IgD-negative memory B cell (primary cell): ENCODE results near the gene GRB10. TPM values are rescaled to one million over a fixed set of nuclear protein-coding genes. Genes with fewer than 3 reads are reported as not detected.

Source experiments
- H3K27ac Mint-ChIP-seq, 3 donors: one replicate each; pipeline ENCODE4 v1.8.0; 2020 to 2022; ENCODE audit warnings: mild to moderate bottlenecking in 3 of 3, mixed read lengths in 3 of 3, moderate library complexity in 1 of 3
- H3K27me3 Mint-ChIP-seq: one replicate; pipeline ENCODE4 v1.8.0; 2021; ENCODE audit warnings: mixed read lengths
- H3K36me3 Mint-ChIP-seq: one replicate; pipeline ENCODE4 v1.8.0; 2020; ENCODE audit warnings: mild to moderate bottlenecking, mixed read lengths
- H3K4me1 Mint-ChIP-seq, 3 donors: one replicate each; pipeline ENCODE4 v1.8.0; 2020 to 2022; ENCODE audit warnings: mixed read lengths in 3 of 3, mild to moderate bottlenecking in 1 of 3
- H3K4me3 Mint-ChIP-seq, 4 donors: one replicate each; pipeline ENCODE4 v1.8.0; 2020 to 2022; ENCODE audit warnings: mild to moderate bottlenecking in 4 of 4, mixed read lengths in 4 of 4, moderate library complexity in 3 of 4
- H3K9me3 Mint-ChIP-seq, 3 donors: one replicate each; pipeline ENCODE4 v1.8.0; 2020 to 2021; ENCODE audit warnings: mixed read lengths in 3 of 3, mild to moderate bottlenecking in 1 of 3
- polyA plus RNA-seq: library from polyadenylated mRNA; unstranded; fragments of 300-500 nt; fragmentation: Illumina TruSeq; gene quantifications from one replicate; pipeline ENCODE4 v1.2.3, GENCODE V29; 2021

The GRB10 gene
- polyA plus RNA-seq, 1 donor from 2014 or later, result 0.11 TPM

DNA sequence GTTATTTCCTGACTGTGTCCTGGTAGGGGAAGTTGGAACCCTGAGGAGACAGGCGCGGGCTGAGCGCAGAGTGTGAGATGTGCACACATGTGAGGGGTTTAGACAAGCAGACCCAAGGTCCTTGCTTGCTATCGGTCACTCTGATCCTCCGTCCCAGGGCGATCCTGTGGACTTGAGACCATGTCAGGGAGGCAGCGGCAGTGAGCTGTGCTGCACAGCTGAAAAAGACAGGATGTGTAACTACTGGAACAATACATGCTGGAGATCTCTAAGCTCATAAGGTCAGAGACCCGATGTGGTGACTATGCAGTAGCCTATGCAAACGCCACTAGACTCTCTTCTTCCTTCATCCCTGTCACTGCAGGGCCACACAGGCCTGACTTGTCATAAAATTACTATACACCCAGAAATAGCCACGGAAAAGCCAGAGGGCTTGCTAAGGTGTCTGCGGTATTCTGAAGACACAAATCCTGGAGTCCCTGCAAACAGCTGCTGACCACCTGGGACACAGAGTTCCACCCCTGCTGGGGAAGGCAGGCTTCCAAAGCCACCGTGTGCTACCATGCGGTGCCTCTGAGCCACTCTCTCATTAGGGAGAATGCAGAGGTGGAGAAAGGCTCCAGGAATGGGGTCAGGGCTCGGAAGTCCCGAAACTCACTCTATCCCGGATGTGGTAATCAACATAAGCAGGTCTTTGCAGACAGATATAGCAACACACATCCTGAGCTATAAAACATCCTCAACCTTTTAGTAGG lies 126.4 kb downstream of the GRB10 start:
- H3K4me3 Mint-ChIP-seq, result peak overlapping the region in 1 of 4 donors; percentile 51
- no peaks in the 10 kb centered on the region for H3K9me3 Mint-ChIP-seq
- H3K27ac Mint-ChIP-seq, result no peak overlapping the region
- peaks cover 28 to 41% (median 30%) of the 10 kb centered on the region in 3 donors for H3K4me1 Mint-ChIP-seq
- peaks cover 2% of the 10 kb centered on the region for H3K36me3 Mint-ChIP-seq
- peaks cover 7% of the 10 kb centered on the region for H3K27me3 Mint-ChIP-seq

DNA sequence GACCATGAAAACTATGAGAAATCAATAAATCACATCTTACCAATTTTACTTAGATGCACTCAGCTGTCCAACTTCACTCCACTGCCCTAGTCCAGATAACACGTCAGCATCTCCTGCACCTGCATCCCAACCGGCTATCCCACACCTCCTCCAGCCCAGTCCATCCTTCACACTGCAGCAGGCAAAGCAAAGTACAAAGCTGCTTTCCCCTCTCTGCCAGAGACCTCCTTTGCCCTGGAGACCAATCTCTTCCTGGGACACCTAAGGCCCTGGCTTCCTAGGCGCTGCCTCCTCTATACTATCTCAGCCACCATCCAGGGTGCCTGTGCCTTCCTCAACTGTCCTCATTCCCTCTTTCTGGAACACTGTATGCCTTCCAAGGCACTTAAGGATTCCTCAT lies 127.2 kb downstream of the GRB10 start:
- Mint-ChIP-seq H3K27me3 (peaks cover 6% of the 10 kb centered on the region), H3K4me1 (peaks cover 21 to 32% (median 23%) of the 10 kb centered on the region in 3 donors), H3K9me3 (no peaks in the 10 kb centered on the region), H3K4me3 (no peak overlapping the region), H3K36me3 (peaks cover 2% of the 10 kb centered on the region), H3K27ac (no peak overlapping the region)

DNA sequence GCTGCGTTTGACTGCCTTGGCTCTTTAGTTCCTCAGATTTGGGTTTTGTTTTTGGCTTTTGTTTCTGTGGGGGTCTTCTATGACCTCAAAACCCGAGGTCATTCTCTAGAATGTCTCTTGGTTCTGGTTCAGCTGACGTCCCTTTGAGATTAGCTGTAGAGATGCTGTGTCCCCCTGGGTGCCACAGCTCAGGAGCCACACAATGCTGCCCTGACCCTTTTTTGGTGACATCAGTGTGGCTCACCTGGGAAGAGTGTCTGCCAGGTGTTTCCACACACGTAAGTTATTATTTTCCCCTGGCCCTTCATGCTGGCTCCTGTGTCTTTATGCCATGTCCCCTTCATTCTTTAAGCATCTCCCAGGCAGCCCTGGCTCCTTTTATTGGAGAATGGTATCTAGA lies 127.7 kb downstream of the GRB10 start:
- H3K4me3 Mint-ChIP-seq, result no peak overlapping the region

DNA sequence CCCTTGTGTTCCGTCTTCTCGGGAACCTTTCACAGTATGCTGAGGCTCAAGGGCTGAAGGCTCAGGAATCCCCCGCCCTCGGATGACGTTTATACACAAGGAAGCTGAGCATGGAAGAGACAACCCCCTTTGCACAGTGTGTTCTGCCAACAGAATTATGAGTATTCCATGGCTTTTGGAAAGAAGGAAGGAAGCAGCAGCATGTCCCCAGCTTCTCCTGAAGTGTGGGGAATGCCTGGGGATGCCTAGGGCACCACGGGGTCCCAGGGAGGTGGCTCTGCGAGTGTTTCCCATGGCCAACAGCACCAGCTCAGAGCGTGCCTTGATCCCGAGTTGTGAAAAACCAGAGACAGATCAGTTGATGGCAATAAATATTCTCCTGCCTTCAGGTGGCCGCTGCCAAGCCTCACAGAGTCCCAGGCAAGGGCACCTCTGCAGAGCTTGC lies 128.7 kb downstream of the GRB10 start:
- H3K27ac Mint-ChIP-seq, result no peak overlapping the region

More for the DNA sequence above, 127.7 kb downstream of the GRB10 start:
- Mint-ChIP-seq H3K36me3 (no peaks in the 10 kb centered on the region), H3K4me1 (peaks cover 16 to 28% (median 18%) of the 10 kb centered on the region in 3 donors), H3K9me3 (no peaks in the 10 kb centered on the region), H3K27me3 (peaks cover 4% of the 10 kb centered on the region), H3K27ac (no peak overlapping the region)

DNA sequence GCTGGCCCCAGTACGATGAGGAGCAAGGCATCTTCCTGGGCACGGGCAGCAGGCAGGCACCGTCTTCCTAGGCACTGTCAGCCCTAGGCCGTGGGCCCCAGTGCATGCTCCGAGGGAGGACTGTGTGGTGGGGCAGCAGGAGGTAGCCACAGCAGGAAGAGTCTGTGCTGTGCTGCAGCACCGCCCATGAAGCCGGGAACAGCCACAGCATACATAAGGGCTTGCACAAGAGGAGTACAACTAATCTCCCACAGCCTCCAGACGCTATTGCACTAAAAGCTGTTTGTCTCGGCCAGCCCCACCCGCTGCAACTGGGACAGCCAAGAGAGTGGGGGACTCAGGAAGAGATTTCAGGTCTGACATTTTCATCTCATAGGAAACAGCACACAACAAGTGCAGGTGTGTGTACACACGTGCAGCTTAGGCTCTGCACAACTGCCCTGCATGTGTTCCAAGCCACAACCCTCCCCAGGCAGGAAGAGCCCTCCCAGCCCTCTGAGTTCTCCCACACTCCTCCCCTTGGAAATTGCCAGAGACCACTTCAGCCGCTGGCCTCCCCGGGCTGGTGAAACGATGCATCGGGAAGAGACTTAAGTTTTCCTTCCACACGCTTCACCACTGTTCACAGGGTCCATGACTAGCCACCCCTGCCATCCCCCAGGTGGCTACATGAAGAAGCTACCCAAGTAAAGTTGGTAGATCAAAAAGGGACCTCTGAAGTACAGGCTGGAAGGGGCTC lies 129.4 kb downstream of the GRB10 start:
- Mint-ChIP-seq H3K27me3 (peaks cover 4% of the 10 kb centered on the region), H3K36me3 (no peaks in the 10 kb centered on the region), H3K4me1 (peaks cover 9 to 20% (median 15%) of the 10 kb centered on the region in 3 donors), H3K9me3 (no peaks in the 10 kb centered on the region), H3K4me3 (no peak overlapping the region), H3K27ac (no peak overlapping the region)

More for the DNA sequence above, 128.7 kb downstream of the GRB10 start:
- H3K27me3 Mint-ChIP-seq, result peaks cover 4% of the 10 kb centered on the region
- H3K4me1 Mint-ChIP-seq, result peaks cover 9 to 22% (median 15%) of the 10 kb centered on the region in 3 donors
- no peaks in the 10 kb centered on the region for H3K9me3 Mint-ChIP-seq
- no peaks in the 10 kb centered on the region for H3K36me3 Mint-ChIP-seq
- no peak overlapping the region for H3K4me3 Mint-ChIP-seq

DNA sequence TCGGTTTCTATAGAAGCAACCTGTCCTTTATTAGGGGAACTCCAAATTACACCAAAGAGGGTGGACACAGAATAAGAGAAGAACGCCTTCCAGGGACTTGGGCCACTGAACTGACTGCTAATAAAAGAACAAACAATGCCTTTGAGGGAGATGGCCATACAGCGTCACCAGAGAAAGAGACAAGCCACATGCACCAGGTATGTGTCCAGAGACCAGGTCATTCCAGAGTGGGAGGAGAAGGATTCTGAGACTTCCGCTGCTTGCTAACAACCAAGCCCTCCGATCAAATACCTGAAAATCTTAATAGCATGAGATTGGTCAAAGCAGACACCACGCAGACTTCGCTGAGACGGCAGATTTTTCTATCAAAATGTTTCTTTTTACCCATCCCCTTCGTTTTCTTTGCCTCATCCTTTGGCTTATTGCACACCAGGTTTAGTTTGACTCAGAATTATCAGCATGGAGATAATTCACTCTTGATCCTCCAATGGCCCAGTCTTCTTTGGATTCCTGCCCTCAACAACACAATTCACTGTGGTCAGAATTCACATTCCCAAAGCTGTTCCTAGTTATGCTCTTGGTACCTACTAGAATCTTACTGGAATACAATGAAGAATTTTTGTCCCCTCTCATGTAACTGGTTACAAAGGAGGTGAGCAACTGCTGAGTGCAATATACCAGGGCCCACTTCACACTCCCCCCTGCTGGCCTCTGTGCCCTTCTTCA lies 130.1 kb downstream of the GRB10 start:
- H3K4me3 Mint-ChIP-seq, result no peak overlapping the region
- H3K36me3 Mint-ChIP-seq, result no peaks in the 10 kb centered on the region
- peaks cover 4% of the 10 kb centered on the region for H3K27me3 Mint-ChIP-seq
- H3K4me1 Mint-ChIP-seq, result peaks cover 8 to 19% (median 14%) of the 10 kb centered on the region in 3 donors
- H3K9me3 Mint-ChIP-seq, result no peaks in the 10 kb centered on the region
- no peak overlapping the region for H3K27ac Mint-ChIP-seq

DNA sequence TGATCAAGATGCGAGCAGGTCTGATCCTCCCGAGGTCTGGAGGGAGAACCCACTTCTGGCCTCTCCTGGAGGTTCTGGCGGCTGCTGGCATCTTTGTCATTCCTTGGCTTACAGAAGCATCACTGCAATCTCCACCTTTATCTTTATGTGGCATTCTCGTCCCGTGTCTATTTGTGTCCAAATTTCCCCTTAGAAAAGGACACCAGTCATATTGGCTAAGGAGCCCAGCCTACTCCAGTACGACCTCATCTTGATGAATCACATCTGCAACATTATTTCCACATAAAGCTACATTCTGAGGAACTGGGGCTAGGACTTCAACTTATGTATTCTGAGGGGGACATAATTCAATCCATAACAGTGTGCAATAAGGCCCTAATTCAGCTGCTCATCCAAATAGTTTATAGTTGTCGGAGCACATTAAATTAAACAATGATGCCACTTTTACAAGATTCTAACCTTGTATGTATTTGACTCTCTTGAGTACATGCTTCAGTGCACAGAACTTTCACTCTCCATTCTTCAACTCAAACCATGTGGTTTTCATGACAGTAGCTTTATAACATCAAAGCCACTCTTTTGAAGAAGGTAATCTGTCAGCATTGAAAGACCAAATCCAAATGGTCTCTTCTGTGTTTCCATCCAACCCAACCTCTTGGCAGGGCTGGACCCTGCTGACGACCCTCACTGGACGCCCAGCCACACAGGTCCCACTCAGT lies 131.3 kb downstream of the GRB10 start:
- H3K4me1 Mint-ChIP-seq, result peaks cover 0 to 8% (median 3%) of the 10 kb centered on the region in 3 donors
- H3K9me3 Mint-ChIP-seq, result no peaks in the 10 kb centered on the region
- peaks cover 4% of the 10 kb centered on the region for H3K27me3 Mint-ChIP-seq
- no peak overlapping the region for H3K27ac Mint-ChIP-seq
- no peak overlapping the region for H3K4me3 Mint-ChIP-seq
- H3K36me3 Mint-ChIP-seq, result no peaks in the 10 kb centered on the region

DNA sequence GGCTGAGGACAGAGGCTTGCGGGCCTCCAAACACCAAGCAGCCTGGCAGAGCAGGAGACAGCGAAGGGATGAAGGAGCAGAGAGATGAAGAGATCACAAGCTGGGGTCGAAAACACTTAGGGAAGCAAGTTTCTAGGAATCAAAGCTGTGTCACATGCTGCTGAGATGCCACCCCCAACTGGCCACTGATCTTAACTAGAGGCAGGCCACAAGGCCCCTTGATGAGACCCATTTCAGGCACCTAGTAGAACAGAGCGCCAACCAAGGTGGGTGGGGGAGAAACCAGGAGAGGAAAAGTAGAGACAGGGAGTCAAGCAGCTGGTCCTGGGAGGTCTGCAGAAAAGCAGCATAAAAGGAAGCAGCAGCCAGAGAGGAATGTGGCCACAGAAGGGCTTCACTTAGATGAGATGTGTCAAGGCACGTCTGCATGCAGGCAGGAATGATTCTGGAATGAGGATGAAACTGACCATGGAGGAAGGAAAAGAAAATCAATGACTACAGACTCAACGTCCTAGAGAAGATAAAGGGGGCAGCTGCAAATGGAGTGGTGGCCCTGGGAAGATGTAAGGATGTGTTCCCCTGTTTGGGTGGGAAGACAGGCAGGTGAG lies 132.5 kb downstream of the GRB10 start:
- Mint-ChIP-seq H3K27ac (no peak overlapping the region), H3K4me3 (no peak overlapping the region), H3K36me3 (no peaks in the 10 kb centered on the region), H3K9me3 (no peaks in the 10 kb centered on the region), H3K4me1 (peaks cover 0 to 5% (median 1%) of the 10 kb centered on the region in 3 donors), H3K27me3 (no peaks in the 10 kb centered on the region)

DNA sequence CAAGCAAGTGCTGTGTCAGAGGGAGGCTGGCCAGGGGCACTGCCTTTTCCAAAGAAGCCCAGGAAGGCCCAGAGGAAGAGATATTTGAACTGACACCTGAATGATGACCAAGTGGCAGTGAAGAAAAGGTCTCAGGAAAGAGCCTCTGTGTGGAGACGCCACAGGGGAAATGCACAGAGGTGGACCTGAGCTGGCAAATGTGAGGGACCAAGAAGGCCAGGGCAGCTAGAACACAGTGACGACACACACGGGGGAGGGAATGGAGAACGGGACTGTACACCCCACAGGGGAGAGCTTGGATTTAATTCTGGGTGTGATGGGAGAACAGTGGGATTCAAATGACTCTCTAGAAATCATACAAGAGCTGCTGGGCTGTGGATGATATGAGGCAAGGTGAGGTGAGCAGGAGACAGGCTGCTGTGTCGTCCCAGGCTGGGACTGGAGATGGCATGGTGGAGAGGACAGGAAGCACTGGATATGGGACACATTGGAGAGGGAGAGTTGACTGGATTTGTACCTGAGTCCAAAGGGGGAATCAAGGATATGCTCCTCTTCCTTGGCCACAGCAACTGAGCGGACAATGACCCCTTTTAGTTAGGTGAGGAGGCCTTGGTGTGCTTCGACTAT lies 133.3 kb downstream of the GRB10 start:
- H3K36me3 Mint-ChIP-seq, result no peaks in the 10 kb centered on the region
- H3K4me1 Mint-ChIP-seq, result peaks cover 0 to 5% (median 1%) of the 10 kb centered on the region in 3 donors
- no peak overlapping the region for H3K27ac Mint-ChIP-seq
- no peaks in the 10 kb centered on the region for H3K27me3 Mint-ChIP-seq
- no peaks in the 10 kb centered on the region for H3K9me3 Mint-ChIP-seq
- no peak overlapping the region for H3K4me3 Mint-ChIP-seq

DNA sequence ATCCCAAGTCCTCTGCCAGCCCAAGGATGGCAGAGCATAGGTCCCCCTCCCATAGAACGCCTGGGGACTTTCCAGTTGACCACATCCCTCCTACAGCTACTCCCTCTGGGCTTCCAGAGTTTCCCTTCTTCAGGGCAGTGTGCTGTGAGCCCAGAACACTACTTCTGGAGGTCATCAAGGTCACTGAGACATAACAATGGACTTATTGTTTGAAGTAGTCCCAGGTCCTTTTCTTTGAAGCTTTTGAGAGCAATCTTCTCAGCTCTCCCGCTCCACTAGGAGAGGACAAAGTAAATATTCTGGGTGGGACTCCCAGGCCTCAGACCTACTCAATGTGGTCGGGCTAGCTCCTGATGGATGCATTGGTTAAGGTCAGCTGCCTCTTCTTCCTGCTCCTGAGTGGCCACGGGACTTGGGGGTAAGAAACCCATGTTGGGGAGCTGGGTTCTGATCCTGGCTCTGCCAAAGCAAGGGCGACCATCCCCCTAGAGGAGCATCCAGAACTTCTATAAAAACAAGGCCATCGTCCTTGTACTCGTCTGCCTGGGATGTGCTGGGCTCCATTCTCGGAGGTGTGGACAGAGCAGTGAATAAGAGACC lies 134.0 kb downstream of the GRB10 start:
- H3K27me3 Mint-ChIP-seq, result no peaks in the 10 kb centered on the region

DNA sequence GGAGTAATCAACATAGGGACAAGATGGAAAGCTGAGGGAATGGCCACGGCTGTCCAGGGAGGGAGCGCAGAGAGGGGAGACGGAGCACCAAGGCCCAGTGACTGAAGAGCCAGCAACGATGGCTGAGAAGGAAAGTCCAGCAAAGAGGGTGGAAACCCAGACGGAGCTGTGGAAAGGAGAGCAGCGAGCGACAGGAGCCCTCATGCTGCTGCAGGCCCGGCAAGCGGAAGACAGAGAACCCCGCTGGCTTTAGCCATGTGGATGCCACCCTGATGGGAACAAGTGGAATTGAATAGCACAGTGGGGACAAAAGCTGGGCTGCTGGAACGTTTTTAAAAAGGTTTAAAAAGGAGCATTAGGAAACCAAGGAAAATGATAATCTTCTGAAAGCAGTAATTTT lies 134.6 kb downstream of the GRB10 start:
- no peaks in the 10 kb centered on the region for H3K27me3 Mint-ChIP-seq
- no peak overlapping the region for H3K4me3 Mint-ChIP-seq
- H3K4me1 Mint-ChIP-seq, result peaks cover 0 to 5% (median 1%) of the 10 kb centered on the region in 3 donors
- H3K36me3 Mint-ChIP-seq, result no peaks in the 10 kb centered on the region
- H3K27ac Mint-ChIP-seq, result no peak overlapping the region
- H3K9me3 Mint-ChIP-seq, result no peaks in the 10 kb centered on the region

More for the DNA sequence above, 134.0 kb downstream of the GRB10 start:
- Mint-ChIP-seq H3K4me3 (no peak overlapping the region), H3K36me3 (no peaks in the 10 kb centered on the region), H3K27ac (no peak overlapping the region), H3K9me3 (no peaks in the 10 kb centered on the region), H3K4me1 (peaks cover 0 to 5% (median 1%) of the 10 kb centered on the region in 3 donors)

DNA sequence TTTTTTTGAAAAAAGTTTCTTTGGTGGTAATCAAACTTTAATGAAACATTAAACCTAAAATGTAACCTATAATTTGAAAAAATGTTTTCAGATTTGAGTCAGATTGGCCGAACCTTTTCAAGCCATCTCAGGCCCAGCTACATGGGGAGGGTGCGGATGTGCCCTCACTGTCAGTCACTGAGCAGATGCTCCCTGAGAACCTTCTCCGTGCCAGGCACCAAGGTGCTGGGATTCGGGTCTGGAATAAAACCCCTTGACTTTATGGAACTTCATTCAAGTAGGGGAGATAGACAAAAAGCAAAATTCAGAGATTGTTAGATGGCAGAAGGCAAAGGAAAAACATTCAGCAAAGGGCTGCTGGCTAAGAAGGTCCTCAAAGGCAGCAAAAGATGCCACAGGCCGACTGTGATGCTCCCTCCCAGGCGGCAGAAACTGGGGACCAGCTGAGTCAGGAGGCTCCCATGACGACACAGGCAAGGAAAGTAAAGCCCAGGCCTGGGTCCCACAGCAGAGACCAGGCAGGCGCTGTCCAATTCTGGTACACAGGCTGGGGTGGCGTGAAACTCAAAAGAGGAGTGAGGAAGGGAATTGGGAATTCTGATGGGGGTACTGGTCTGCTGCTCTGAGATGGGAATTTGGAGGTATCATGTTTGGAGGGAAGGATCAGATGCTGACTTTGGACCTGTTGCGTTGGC lies 135.3 kb downstream of the GRB10 start:
- Mint-ChIP-seq H3K27me3 (no peaks in the 10 kb centered on the region), H3K27ac (no peak overlapping the region), H3K4me1 (peaks cover 0 to 5% (median 1%) of the 10 kb centered on the region in 3 donors), H3K9me3 (no peaks in the 10 kb centered on the region), H3K4me3 (no peak overlapping the region), H3K36me3 (no peaks in the 10 kb centered on the region)

DNA sequence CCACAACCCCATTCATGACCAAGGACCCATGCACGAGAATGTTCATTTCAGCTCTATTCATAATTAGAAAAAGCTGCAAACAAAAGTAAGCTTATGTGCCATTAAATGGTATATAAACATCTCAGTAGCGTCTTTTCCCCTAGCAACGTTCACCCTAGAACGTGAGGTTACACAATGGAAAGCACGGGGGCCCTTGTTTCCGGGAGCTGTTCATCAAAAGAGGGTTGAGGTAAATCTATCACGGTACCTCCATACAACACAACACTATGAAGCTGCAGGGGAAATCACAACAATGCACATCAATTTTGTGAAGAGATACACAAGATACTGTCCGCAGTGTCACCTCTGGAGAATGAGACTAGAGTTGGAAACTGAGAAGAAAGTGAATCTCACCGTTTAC lies 136.6 kb downstream of the GRB10 start:
- Mint-ChIP-seq H3K27ac (no peak overlapping the region), H3K9me3 (no peaks in the 10 kb centered on the region), H3K27me3 (no peaks in the 10 kb centered on the region), H3K36me3 (no peaks in the 10 kb centered on the region), H3K4me1 (peaks cover 0 to 1% (median 0%) of the 10 kb centered on the region in 3 donors), H3K4me3 (no peak overlapping the region)
